Fibroblast of pulmonary artery (primary cell): Measurements from ENCODE around the gene APOL2.
"Not testable (repeated sequence)": the region's sequence is repeated elsewhere in the genome, so short reads cannot be mapped to it uniquely, and the experiment has no call there.

Experiments used
- DNase-seq: peaks from one replicate; pipeline ENCODE4 v3.0.0-alpha.2; 2010; ENCODE audit warnings: low read depth
- H3K4me3 ChIP-seq: replicated peaks from 2 replicates; pipeline ENCODE4 v1.5.1; 2011; ENCODE audit warnings: low read depth, mild to moderate bottlenecking, control low read depth, low read length, moderate library complexity
- CTCF ChIP-seq: IDR thresholded peaks from 2 replicates; pipeline ENCODE4 v1.5.1; 2011; ENCODE audit warnings: mild to moderate bottlenecking, control low read depth, low read length, inconsistent platforms; ENCODE audit errors: missing control alignments

The APOL2 gene

GRCh38 chr22:36236388-36237319 lies 2.7 kb downstream of the APOL2 start:
- no peak for DNase-seq
- H3K4me3 ChIP-seq: peak overlapping the region; percentile 6
- no peak for TF ChIP-seq CTCF

- no peak for DNase-seq
Measured at GRCh38 chr22:36235585-36235984, 3.7 kb downstream of the APOL2 start.

GRCh38 chr22:36234919-36235318 lies 4.4 kb downstream of the APOL2 start:
- no peak for DNase-seq
- TF ChIP-seq CTCF: no peak
- no peak overlapping the region for H3K4me3 ChIP-seq

More at GRCh38 chr22:36235585-36235984, 3.7 kb downstream of the APOL2 start:
- no peak for TF ChIP-seq CTCF
- no peak overlapping the region for H3K4me3 ChIP-seq

- no peak overlapping the region for H3K4me3 ChIP-seq
- DNase-seq: no peak
- no peak for TF ChIP-seq CTCF
Measured at GRCh38 chr22:36234213-36234612, 5.1 kb downstream of the APOL2 start.

- no peak overlapping the region for H3K4me3 ChIP-seq
- no peak for DNase-seq
- TF ChIP-seq CTCF: no peak
Measured at GRCh38 chr22:36233796-36234195, 5.5 kb downstream of the APOL2 start.

GRCh38 chr22:36232715-36233401 lies 6.5 kb downstream of the APOL2 start:
- no peak overlapping the region for H3K4me3 ChIP-seq
- DNase-seq: no peak
- TF ChIP-seq CTCF: no peak

GRCh38 chr22:36231051-36231450 lies 8.3 kb downstream of the APOL2 start:
- not testable (repeated sequence) for DNase-seq, H3K4me3 ChIP-seq

- DNase-seq, H3K4me3 ChIP-seq: not testable (repeated sequence)
Measured at GRCh38 chr22:36229649-36230048, 9.7 kb downstream of the APOL2 start.
